VCaP (cell line): Measurements from ENCODE around the gene SLC22A15.
A peak's percentile ranks its signal among the peaks of the same experiment; 100 is the strongest.

Experiments
- H3K27ac ChIP-seq: fragments of 450-650 bp; 2 replicates; pipeline ENCODE4 v1.5.1; 2017
- TF ChIP-seq, protein P1 (sequence below): fragments of 450-650 bp; conservative IDR thresholded peaks from 2 replicates; pipeline ENCODE4 v1.5.1; 2017; ENCODE audit warnings: mild to moderate bottlenecking, moderate library complexity

The SLC22A15 gene

DNA sequence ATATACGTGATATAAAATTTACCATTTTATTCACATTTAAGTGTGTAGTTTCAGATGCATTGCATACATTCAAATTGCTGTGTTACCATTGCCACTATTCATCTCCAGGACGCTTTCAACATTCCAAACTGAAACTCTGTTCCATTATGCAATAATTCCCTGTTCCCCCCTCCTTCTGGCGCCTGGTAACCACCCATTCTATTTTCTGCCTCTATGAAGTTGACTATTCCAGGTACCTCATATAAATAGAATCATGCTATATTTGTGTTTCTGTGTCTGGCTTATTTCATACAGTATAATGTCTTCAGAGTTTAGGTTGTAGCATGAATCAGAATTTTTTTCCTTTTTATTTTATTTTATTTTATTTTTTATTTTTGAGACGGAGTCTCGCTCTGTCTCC lies 41.7 kb downstream of the SLC22A15 start:
- TF ChIP-seq, protein P1, sequence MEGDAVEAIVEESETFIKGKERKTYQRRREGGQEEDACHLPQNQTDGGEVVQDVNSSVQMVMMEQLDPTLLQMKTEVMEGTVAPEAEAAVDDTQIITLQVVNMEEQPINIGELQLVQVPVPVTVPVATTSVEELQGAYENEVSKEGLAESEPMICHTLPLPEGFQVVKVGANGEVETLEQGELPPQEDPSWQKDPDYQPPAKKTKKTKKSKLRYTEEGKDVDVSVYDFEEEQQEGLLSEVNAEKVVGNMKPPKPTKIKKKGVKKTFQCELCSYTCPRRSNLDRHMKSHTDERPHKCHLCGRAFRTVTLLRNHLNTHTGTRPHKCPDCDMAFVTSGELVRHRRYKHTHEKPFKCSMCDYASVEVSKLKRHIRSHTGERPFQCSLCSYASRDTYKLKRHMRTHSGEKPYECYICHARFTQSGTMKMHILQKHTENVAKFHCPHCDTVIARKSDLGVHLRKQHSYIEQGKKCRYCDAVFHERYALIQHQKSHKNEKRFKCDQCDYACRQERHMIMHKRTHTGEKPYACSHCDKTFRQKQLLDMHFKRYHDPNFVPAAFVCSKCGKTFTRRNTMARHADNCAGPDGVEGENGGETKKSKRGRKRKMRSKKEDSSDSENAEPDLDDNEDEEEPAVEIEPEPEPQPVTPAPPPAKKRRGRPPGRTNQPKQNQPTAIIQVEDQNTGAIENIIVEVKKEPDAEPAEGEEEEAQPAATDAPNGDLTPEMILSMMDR = no peak
- no peak overlapping the region for H3K27ac ChIP-seq

DNA sequence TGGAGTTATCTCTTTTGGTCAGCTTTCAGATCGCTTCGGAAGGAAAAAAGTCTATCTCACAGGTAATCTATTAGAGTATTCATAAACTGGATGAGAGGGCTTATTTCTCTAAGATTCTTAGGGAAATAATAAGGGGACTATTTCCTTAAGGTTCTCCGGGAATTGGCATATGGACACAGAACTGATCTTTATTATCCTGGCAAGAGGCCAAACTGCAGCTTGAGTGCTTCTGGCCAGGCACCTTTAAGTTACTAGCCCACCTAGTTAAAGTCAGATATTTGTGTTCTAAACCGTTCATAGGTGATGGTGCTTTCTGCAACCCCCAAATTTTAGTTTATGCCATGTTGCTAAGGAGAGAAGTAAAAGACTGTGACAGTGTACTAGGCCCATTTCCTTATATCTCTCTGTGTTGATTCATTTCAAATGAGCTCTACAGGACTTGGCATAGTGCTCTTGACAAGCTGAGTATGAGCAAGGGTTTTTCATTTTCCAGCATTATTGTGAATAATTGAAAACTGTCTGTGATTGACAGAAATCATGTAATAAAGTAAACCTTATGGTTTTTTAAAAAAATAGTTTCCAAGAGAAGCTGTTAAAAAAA lies 43.4 kb downstream of the SLC22A15 start:
- H3K27ac ChIP-seq = peak overlapping the region; percentile 38
- TF ChIP-seq, protein P1 = no peak

DNA sequence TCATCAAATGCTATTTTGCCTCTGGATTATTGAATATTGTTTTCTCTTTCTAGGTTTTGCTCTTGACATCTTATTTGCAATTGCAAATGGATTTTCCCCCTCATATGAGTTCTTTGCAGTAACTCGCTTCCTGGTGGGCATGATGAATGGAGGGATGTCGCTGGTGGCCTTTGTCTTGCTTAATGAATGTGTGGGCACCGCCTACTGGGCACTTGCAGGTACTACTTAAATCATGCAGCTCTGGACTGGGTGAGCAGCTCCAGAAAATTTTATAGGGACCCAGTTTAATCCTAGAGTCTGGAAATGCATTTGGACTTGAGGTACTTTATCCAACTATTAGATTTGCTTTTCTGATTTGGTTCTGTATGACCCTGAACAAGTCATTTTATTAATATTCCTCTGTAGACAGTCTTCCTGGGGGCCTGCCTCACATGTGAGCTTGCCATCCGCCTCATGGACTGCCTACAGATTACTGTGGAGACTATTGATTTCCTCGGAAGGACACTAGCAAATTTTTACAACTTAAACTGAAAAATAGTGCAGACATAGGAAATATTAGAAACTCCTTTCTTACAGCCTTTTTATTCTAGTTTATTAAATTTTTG lies 44.5 kb downstream of the SLC22A15 start:
- no peak overlapping the region for H3K27ac ChIP-seq
- TF ChIP-seq, protein P1 = peak; percentile 75

DNA sequence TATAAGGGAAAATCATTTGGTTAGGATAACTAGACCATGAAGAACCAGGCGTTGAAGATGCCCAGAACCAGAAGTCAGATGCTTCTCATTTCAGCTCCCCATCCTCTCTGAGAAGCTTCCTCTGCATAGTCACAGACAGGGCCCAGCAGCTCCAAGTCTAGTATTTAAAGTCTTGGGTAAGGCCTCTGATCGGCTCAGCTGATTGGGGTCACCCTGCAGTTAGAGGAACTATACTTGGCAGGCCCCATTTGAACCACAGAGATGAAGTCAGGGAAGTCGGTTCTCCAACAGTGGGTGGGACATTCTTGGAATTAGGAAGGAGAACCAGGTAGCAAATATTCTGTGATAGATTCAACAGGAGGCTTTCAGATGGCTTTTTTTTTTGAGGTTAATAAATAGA lies 48.3 kb downstream of the SLC22A15 start:
- TF ChIP-seq, protein P1 = no peak

DNA sequence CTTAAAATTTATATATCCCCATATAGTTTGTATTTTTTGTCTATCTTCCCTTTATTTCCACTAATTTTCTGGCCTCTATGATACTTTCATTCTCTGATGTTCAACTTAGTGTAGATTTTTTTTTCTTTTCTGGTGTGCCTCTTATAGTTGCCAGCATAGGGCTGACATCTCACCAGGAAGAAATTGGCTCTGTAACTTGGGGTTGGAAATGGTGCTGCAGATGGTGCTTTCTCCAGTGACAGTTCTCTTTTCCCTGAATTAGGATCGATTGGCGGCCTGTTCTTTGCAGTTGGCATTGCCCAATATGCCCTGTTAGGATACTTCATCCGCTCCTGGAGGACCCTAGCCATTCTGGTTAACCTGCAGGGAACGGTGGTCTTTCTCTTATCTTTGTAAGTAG lies 50.3 kb downstream of the SLC22A15 start:
- H3K27ac ChIP-seq = no peak overlapping the region
- TF ChIP-seq, protein P1 = no peak

More for the DNA sequence above, 48.3 kb downstream of the SLC22A15 start:
- H3K27ac ChIP-seq = no peak overlapping the region

DNA sequence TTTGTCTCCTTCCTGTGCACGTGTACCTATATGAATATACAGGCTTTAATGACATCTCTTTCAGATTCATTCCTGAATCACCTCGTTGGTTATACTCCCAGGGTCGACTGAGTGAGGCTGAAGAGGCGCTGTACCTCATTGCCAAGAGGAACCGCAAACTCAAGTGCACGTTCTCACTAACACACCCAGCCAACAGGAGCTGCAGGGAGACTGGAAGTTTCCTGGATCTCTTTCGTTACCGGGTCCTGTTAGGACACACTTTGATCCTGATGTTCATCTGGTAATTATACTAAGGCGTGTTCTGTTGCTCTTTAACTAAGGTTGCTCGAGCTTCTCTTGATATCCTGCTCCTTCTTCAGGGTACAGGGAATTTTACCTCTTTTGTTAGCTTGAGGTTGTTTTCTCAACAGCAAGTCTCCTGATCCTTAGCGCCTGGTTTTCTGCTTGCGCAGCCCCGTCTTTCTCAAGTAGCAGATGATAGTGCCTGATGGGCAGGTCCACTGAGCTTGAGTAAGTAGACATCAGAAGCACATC lies 55.1 kb downstream of the SLC22A15 start:
- no peak overlapping the region for H3K27ac ChIP-seq
- TF ChIP-seq, protein P1 = no peak

DNA sequence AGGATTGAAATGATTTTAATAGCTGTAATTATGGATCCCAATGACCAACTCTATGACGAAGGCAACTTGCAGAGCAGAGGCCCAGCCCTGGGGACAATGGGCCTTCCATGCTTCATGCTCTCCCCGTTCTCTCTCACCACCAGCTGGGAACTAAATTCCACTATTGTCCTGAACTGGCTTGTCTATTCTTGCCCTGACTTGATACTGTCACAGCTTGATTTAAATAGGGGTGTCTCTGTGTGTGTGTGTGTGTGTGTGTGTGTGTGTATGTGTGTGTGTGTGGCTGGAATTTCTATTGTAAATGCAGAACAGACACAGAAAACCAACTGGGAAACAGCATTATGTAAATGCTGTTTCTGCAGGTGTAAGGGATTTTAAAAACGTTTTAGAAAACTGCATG lies 57.0 kb downstream of the SLC22A15 start:
- no peak overlapping the region for H3K27ac ChIP-seq
- TF ChIP-seq, protein P1 = no peak
